A549 (cell line): ENCODE results near the gene PLSCR3.

Experiments
- CEBPB ChIP-seq, 2 experiments: fragments of >200 bp in 1 of 2; sonication (Bioruptor Twin) in 1 of 2; formaldehyde crosslinking in 1 of 2; IDR thresholded peaks; 2 replicates each; pipeline ENCODE4 v1.6.1; 2012 to 2016
- CHD4 ChIP-seq: fragments of 200-600 bp; sonication (generic); IDR thresholded peaks from 2 replicates; pipeline ENCODE4 v1.6.1; 2016; ENCODE audit warnings: antibody characterized with exemption, mild to moderate bottlenecking, borderline replicate concordance
- EHF ChIP-seq: fragments of 250-450 bp; sonication (Bioruptor Pico); IDR thresholded peaks from 2 replicates; pipeline ENCODE4 v1.5.0; 2020; ENCODE audit warnings: mild to moderate bottlenecking
- MAX ChIP-seq: IDR thresholded peaks from 2 replicates; pipeline ENCODE4 v1.6.1; 2012
- POLR2A ChIP-seq: IDR thresholded peaks from 2 replicates; pipeline ENCODE4 v1.6.1; 2012; ENCODE audit warnings: mild to moderate bottlenecking, low read length
- ZFP36 ChIP-seq: fragments of 450-650 bp; IDR thresholded peaks from 2 replicates; pipeline ENCODE4 v1.6.1; 2014; ENCODE audit warnings: borderline replicate concordance; ENCODE audit not compliant: partially characterized antibody
- TF ChIP-seq, protein P1 (sequence below): fragments of >200 bp; sonication (Bioruptor Twin); formaldehyde crosslinking; IDR thresholded peaks from 3 replicates; pipeline ENCODE4 v1.5.1; 2016

DNA sequence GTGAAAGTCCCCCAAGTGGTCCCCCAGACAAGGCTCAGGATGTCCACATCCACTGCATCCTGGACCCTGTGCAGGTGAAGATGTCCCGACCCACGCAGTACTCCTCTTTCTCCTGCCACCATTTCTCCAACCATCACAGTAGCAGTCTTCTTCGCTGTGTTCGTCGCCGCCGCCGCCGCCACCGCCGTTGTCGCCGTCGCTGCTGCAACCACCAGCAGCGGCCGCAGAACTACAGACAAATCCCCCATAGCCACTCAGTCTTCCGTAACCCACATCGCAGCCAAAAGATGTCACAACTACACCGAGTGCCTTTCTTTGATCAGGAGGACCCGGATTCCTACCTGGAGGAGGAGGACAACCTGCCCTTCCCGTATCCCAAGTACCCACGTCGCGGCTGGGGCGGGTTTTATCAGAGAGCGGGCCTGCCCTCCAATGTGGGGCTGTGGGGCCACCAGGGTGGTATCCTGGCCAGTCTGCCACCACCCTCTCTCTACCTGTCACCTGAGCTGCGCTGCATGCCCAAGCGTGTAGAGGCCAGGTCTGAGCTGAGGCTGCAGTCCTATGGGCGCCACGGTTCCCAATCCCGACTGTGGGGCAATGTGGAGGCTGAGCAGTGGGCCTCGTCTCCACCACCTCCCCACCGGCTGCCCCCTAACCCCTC, 32.0 kb upstream of the PLSCR3 start:
- TF ChIP-seq EHF (no peak), ZFP36 (no peak), CEBPB (IDR thresholded peaks at IDR 0.05) (no peak), CHD4 (no peak), POLR2A (no peak), MAX (no peak)
- TF ChIP-seq, protein P1, sequence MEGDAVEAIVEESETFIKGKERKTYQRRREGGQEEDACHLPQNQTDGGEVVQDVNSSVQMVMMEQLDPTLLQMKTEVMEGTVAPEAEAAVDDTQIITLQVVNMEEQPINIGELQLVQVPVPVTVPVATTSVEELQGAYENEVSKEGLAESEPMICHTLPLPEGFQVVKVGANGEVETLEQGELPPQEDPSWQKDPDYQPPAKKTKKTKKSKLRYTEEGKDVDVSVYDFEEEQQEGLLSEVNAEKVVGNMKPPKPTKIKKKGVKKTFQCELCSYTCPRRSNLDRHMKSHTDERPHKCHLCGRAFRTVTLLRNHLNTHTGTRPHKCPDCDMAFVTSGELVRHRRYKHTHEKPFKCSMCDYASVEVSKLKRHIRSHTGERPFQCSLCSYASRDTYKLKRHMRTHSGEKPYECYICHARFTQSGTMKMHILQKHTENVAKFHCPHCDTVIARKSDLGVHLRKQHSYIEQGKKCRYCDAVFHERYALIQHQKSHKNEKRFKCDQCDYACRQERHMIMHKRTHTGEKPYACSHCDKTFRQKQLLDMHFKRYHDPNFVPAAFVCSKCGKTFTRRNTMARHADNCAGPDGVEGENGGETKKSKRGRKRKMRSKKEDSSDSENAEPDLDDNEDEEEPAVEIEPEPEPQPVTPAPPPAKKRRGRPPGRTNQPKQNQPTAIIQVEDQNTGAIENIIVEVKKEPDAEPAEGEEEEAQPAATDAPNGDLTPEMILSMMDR: no peak
